Measurements from ENCODE around the gene CEACAM4. TPM values are rescaled to one million over a fixed set of nuclear protein-coding genes. Genes with fewer than 3 reads are reported as not detected.
A peak's percentile ranks its signal among the peaks of the same experiment; 100 is the strongest.

The CEACAM4 gene
- total RNA-seq, 1 donor from 2014 or later, result not detected

DNA sequence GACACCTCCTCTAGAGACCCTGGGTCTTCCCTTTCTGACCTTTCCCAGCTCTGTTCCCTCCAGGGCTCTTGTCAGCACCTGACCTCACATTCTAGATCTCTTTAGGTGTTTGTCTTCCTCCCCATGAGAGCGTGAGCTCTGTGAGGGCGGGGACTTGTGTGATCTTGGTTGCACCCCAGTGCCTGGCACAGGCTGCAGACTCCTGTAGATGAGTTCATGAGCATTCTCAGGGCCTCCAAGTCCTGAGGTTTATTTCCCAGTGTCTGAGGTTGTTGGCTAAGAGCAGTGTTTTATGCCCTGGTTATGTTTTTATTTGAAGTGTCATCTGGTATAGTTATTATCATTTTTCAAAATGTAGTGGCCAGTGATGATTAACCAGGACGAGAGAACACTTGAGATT lies 596 bp downstream of the CEACAM4 start:
- H3K27me3 Mint-ChIP-seq, result peaks cover 11% of the 10 kb centered on the region
- H3K9me3 Mint-ChIP-seq, result peaks cover 5% of the 10 kb centered on the region
- no peak overlapping the region for H3K4me3 Mint-ChIP-seq
- intact Hi-C loops (cut with micrococcal nuclease), result no loop called here
- H3K36me3 Mint-ChIP-seq (ENCODE audit: low read depth), result peaks cover 2% of the 10 kb centered on the region
- no peak for DNase-seq
- no peaks in the 10 kb centered on the region for H3K4me1 Mint-ChIP-seq
- no peak overlapping the region for H3K27ac Mint-ChIP-seq

DNA sequence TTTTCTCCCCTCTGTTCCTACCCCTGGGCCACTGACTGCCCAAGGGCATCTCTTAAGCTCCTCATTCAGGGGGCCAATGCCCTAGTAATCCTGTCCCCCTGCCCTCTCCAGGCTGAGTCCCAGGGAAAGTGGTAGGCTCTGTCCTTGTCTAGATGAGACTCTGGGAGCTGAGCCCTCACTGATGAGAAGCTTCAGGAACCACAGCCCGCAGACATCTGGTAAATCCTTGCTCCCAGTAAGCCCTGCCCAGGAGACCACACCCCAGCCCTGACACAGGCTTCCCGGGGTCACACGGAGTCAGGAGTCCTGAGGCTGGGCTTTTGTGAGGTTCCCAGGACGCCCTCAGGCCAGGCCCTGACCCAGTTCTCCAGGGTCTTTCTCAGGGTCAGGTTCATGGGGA lies 1.9 kb downstream of the CEACAM4 start:
- no peaks in the 10 kb centered on the region for H3K36me3 Mint-ChIP-seq (ENCODE audit: low read depth)
- no peak overlapping the region for H3K4me3 Mint-ChIP-seq
- H3K9me3 Mint-ChIP-seq, result peaks cover under 1% of the 10 kb centered on the region
- no peak for DNase-seq
- no peak overlapping the region for H3K27ac Mint-ChIP-seq
- peaks cover 11% of the 10 kb centered on the region for H3K27me3 Mint-ChIP-seq
- H3K4me1 Mint-ChIP-seq, result no peaks in the 10 kb centered on the region
- intact Hi-C loops (cut with micrococcal nuclease), result no loop called here

DNA sequence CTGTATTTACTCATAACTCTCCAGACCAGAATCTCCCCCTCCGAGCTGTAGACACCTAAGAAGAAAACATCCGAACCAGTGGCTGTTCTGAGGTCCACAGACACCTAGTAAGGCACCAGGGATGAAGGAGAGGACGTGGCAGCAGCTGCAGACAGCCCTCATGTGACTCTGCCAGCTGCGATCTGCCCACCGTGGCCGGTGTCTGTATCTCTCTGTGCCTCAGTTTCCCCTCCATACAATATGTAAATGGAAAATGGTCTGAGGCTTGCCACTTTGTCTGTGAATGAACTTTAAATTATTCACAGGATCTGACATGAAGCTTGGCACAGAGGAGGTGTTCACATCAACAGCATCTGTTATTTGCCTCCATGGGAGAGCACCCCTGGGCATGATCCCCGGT lies 2.4 kb downstream of the CEACAM4 start:
- H3K9me3 Mint-ChIP-seq, result no peaks in the 10 kb centered on the region
- peaks cover 11% of the 10 kb centered on the region for H3K27me3 Mint-ChIP-seq
- intact Hi-C loops (cut with micrococcal nuclease), result no loop called here
- H3K36me3 Mint-ChIP-seq (ENCODE audit: low read depth), result no peaks in the 10 kb centered on the region
- no peak for DNase-seq
- no peaks in the 10 kb centered on the region for H3K4me1 Mint-ChIP-seq
- H3K4me3 Mint-ChIP-seq, result no peak overlapping the region
- H3K27ac Mint-ChIP-seq, result no peak overlapping the region

DNA sequence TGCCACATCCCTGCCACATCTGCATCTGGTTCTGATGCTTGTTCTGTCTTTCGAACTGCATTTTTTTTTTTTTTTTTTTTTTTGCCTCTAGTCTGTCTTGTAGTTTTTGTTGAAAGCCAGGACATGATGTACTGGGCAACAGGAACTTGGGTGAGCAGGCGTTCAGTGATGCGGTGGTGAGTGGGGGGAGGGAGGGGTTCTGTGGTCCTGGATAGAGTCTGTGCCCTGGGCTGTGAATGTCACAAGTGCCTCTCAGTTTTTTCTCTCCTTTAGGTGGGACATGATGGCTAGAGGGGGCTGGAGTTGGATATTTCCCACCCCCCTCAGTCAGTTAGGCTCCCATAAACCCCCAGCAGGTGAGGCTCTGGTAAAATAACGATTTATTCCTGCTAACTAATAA lies 3.5 kb downstream of the CEACAM4 start:
- H3K9me3 Mint-ChIP-seq, result no peaks in the 10 kb centered on the region
- no peaks in the 10 kb centered on the region for H3K36me3 Mint-ChIP-seq (ENCODE audit: low read depth)
- H3K27ac Mint-ChIP-seq, result no peak overlapping the region
- DNase-seq, result no peak
- intact Hi-C loops (cut with micrococcal nuclease), result no loop called here
- H3K4me1 Mint-ChIP-seq, result no peaks in the 10 kb centered on the region
- H3K27me3 Mint-ChIP-seq, result peaks cover 7% of the 10 kb centered on the region
- no peak overlapping the region for H3K4me3 Mint-ChIP-seq

DNA sequence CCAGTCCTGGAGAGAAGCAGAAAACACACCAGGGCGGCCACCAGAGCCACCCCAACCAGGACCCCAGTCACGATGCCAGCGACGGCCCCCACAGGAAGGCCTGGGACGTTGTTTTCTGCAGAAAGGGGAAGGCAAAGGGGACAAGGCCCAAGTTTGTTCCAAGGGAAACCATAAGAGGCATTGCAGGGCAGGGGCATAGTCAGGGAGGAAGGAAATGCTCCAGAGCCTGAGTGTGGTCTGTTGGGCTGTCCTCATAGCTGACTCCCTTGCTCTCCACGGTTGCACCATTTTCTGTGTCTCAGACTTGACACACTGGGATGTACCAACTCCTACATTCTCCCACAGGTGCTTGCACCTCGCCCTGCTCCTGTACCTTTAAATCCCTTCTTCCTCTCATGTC lies 5.2 kb downstream of the CEACAM4 start:
- H3K9me3 Mint-ChIP-seq, result no peaks in the 10 kb centered on the region
- H3K4me1 Mint-ChIP-seq, result no peaks in the 10 kb centered on the region
- peaks cover 5% of the 10 kb centered on the region for H3K27me3 Mint-ChIP-seq
- H3K4me3 Mint-ChIP-seq, result no peak overlapping the region
- no peak overlapping the region for H3K27ac Mint-ChIP-seq
- intact Hi-C loops (cut with micrococcal nuclease), result no loop called here
- DNase-seq, result no peak
- H3K36me3 Mint-ChIP-seq (ENCODE audit: low read depth), result no peaks in the 10 kb centered on the region

DNA sequence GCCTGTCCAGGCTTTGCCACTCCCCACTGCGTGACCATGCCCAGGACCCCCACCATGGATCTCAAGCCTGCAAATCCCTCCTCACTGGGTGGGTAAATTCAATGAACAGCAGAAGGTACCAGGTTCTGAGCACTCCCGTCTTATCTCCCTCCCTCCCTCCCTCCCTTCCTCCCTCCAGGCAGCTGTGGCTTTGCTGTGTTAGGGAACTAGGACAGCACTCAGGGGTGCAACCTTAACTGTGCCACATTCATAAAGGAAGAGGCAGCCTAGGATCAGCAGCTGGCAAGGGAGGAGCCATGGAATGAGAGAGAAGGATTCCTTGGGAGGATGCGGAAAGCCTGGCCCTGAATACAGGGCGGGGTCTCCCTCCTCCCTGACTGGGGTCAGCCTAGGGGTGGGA lies 5.6 kb downstream of the CEACAM4 start:
- Mint-ChIP-seq H3K27ac (no peak overlapping the region), H3K4me1 (no peaks in the 10 kb centered on the region), H3K4me3 (no peak overlapping the region), H3K27me3 (peaks cover 3% of the 10 kb centered on the region), H3K36me3 (ENCODE audit: low read depth) (no peaks in the 10 kb centered on the region), H3K9me3 (no peaks in the 10 kb centered on the region)
- intact Hi-C loops (cut with micrococcal nuclease), result no loop called here
- DNase-seq, result no peak

DNA sequence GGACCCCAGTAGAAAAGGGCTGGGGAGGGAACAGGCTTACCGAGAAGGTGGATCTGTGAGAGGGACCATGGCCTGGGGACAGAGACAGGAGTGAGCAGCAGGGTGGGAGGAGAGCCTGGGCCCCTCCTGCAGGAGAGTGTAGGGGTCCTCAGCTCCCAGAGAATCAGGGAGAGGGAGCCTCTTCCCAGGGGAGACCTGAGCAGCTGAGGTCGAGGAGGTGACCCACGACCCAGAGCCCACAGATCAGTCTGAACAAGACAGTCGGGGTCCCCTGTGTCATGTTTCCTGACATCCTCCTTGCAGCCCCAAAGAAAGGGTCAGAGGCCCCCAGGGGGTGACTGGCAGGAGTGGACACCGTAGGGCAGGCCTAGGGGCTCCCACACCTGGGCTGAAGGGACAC lies 6.7 kb downstream of the CEACAM4 start:
- intact Hi-C loops (cut with micrococcal nuclease), result no loop called here

DNA sequence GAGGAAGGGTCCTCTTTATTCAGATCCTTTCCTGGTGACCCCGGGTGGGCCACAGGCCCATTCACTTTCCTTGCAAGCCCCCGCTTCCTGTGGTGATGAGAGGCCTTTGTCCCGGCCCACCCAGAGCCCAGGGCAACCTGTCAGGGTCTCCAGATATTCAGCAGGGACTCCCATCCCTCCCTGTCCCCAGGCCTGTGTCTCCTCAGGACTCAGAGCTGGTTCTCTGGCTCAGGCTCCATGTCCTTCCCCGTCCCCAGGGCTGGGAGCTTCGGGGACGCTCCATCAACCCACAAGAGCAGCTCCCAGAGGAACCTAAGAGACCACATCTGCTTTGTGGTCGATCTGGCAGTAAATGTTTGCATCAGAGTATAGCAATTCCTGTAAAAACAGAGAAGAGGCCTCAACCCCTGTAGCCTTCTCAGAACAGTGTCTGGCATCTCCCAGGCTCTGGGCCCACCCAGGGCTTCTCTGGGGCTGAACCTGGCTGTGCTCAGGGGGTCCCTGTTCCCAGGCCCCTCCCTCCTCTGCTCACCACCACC lies 7.8 kb downstream of the CEACAM4 start:
- DNase-seq, result no peak
- Mint-ChIP-seq H3K36me3 (ENCODE audit: low read depth) (no peaks in the 10 kb centered on the region), H3K27me3 (peaks cover 3% of the 10 kb centered on the region), H3K9me3 (no peaks in the 10 kb centered on the region), H3K4me1 (no peaks in the 10 kb centered on the region), H3K27ac (no peak overlapping the region), H3K4me3 (no peak overlapping the region)
- intact Hi-C loops (cut with micrococcal nuclease), result no loop called here

More for the DNA sequence above, 6.7 kb downstream of the CEACAM4 start:
- H3K27me3 Mint-ChIP-seq, result peaks cover 3% of the 10 kb centered on the region
- DNase-seq, result no peak
- H3K4me1 Mint-ChIP-seq, result no peaks in the 10 kb centered on the region
- no peak overlapping the region for H3K4me3 Mint-ChIP-seq
- H3K36me3 Mint-ChIP-seq (ENCODE audit: low read depth), result no peaks in the 10 kb centered on the region
- H3K27ac Mint-ChIP-seq, result no peak overlapping the region
- no peaks in the 10 kb centered on the region for H3K9me3 Mint-ChIP-seq

DNA sequence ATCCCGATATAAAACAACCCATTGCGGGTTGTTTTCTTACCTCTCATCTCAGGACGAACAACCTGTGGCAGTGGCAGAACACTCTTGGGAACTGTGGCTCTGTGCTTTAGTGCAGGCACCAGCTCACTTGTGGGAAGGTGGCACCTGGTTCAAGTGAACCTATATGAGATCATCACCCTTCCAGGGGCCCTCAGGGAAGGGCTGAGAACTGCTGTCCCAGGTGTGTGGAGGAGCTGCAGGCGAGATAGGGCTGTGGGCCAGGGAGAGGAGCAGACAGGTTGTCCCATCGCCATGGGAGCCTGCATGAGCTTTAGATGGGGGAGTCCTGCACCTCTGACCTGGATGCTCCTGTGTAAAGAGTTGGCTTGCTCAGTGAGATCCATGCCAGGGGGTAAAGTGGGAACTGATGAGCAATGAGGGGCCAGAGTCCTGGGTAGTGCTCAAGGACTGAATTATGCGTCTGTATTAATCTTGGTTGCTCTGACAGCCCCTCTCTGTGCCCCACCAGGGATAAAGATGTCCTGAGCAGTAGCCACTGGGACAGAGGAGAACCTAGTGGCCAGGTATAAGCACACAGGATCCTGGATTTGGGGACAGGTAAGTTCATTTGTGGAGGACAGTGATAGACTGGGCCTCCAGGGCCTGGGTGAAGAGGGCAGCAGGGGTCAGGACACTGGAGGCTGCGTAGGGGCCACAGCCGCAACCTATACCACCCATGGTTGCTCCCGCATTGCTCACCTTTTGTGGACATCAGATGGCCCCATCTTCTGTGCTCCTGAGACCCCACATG lies 8.7 kb downstream of the CEACAM4 start:
- H3K4me1 Mint-ChIP-seq, result no peaks in the 10 kb centered on the region
- H3K27me3 Mint-ChIP-seq, result peaks cover 6% of the 10 kb centered on the region
- no peak for DNase-seq
- no peak overlapping the region for H3K4me3 Mint-ChIP-seq
- H3K27ac Mint-ChIP-seq, result no peak overlapping the region
- no peaks in the 10 kb centered on the region for H3K9me3 Mint-ChIP-seq
- intact Hi-C loops (cut with micrococcal nuclease), result no loop called here
- H3K36me3 Mint-ChIP-seq (ENCODE audit: low read depth), result no peaks in the 10 kb centered on the region

DNA sequence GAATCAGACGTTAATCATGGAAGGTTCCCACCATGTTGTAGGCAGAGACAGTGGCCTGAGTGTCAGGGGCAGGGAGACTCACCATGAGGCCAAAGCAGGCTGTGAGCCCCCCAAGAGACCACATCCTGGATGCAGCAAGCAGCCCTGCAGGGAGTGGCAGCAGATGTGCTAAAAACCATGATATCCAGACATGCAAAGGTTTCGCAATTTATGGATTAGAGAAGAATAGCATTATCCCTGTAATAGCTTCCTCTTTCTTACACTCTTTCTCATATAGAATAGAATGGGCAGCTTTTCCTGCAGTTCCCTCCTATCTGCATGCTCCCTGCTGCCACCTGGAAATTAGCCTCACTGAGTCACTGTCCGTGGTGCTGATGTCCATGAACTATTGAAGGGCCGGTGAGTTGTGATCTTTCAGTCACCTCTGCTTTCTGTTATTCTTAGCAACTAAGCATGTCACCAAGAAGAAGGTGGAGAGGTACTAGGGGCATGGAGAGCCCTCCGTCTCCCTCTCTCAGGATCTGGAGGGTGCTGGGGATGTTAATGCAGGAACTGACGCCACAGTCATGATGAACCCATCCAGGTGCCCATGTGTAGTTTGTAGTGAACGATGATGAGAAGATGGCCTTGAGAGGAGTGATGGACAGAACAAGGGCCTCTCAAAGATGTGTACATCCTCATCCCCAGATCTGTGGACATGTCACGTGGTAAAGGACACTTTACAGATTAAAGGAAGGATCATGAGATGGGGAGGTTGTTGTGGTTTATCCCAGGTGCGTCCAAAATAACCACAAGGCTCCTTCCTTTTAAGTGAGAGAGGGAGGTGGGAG lies 9.9 kb downstream of the CEACAM4 start:
- Mint-ChIP-seq H3K4me3 (no peak overlapping the region), H3K9me3 (no peaks in the 10 kb centered on the region), H3K4me1 (no peaks in the 10 kb centered on the region), H3K27ac (no peak overlapping the region), H3K36me3 (ENCODE audit: low read depth) (no peaks in the 10 kb centered on the region), H3K27me3 (peaks cover 8% of the 10 kb centered on the region)
- intact Hi-C loops (cut with micrococcal nuclease), result no loop called here
- DNase-seq, result peak; percentile 65

DNA sequence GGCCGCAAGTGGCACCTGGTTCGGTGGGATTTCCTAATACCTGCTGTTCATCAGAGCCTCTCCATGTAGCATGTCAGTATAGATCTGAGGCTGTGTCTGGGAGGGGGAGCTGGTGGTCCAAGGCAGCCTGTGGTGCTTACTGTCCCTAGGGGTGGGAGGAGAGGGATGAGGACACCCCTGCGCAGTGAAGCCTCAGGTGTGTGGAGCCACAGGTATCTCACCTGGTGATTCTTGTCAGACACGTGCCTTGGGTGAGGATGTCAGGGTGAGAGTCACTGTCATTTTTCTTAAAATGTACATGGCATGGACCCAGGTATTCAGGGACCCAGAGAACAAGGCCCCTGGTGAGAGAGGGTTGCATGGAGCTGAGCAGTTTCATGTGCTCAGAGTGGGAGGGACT lies 11.7 kb downstream of the CEACAM4 start:
- H3K27me3 Mint-ChIP-seq, result peaks cover 18% of the 10 kb centered on the region
- H3K9me3 Mint-ChIP-seq, result no peaks in the 10 kb centered on the region
- intact Hi-C loops (cut with micrococcal nuclease), result no loop called here
- H3K4me1 Mint-ChIP-seq, result no peaks in the 10 kb centered on the region
- H3K36me3 Mint-ChIP-seq (ENCODE audit: low read depth), result no peaks in the 10 kb centered on the region
- DNase-seq, result no peak
- H3K4me3 Mint-ChIP-seq, result no peak overlapping the region
- H3K27ac Mint-ChIP-seq, result no peak overlapping the region

DNA sequence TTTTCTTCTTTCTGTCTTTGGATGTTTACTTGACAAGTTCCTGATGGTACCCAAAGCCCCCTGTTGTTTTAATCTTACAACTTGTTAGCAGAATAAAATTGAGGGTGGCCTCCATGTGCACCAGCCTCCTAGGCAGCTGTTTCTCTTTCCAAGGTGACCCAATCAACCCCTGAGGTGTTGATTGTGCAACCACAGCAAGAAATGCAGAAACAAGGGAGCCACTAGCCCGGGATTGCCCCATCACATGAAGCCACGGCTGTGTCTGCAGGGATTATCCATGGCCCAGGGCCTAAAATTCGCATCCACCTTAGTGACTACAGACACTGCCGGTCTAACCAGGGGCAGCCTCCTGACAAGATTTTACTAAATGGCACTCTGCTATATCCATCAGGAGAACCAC lies 14.4 kb downstream of the CEACAM4 start:
- no peak for DNase-seq
- Mint-ChIP-seq H3K4me1 (no peaks in the 10 kb centered on the region), H3K4me3 (no peak overlapping the region), H3K27ac (no peak overlapping the region), H3K36me3 (ENCODE audit: low read depth) (no peaks in the 10 kb centered on the region), H3K9me3 (no peaks in the 10 kb centered on the region), H3K27me3 (peaks cover 39% of the 10 kb centered on the region)
- intact Hi-C loops (cut with micrococcal nuclease), result no loop called here

DNA sequence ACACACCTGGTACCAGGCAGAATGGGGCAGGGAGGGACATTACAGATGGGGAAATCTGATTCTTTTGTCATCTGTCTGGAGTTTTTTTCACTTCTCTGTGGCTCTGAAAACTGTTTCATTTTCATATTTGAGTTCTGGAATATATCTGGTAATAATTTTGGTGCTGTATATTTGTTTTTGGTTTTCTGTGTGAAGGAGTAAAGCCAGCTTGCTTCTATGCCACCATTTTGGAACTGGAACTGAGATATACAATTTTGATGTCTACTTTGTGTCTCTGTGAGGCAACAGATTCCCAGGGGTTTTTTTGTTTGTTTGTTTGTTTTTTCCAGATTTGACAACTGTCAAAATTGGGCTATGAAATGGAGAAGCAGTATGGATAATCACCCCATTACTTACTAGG lies 16.1 kb downstream of the CEACAM4 start:
- no peaks in the 10 kb centered on the region for H3K9me3 Mint-ChIP-seq
- H3K4me1 Mint-ChIP-seq, result no peaks in the 10 kb centered on the region
- intact Hi-C loops (cut with micrococcal nuclease), result no loop called here
- no peak overlapping the region for H3K27ac Mint-ChIP-seq
- H3K4me3 Mint-ChIP-seq, result no peak overlapping the region
- H3K36me3 Mint-ChIP-seq (ENCODE audit: low read depth), result no peaks in the 10 kb centered on the region
- no peak for DNase-seq
- H3K27me3 Mint-ChIP-seq, result peaks cover 40% of the 10 kb centered on the region

DNA sequence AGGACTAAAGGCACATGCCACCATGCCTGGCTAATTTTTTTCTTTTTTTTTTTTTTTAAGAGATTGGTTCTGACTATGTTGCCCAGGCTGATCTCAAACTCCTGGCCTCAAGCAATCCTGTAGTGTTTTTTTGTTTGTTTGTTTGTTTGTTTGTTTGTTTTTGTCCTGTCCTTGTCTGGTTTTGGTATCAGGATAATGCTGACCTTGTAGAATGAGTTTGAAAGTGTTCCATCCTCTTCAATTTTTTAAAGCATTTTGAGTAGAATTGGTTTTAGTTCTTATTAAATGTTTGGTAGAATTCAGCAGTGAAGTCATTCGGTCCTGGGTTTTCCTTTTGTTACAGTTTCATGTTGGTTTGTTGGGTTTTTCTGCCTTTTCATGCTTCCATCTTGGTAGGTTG lies 19.2 kb downstream of the CEACAM4 start:
- intact Hi-C loops (cut with micrococcal nuclease), result no loop called here
- Mint-ChIP-seq H3K4me1 (no peaks in the 10 kb centered on the region), H3K4me3 (no peak overlapping the region), H3K36me3 (ENCODE audit: low read depth) (no peaks in the 10 kb centered on the region), H3K27ac (no peak overlapping the region), H3K27me3 (peaks cover 40% of the 10 kb centered on the region), H3K9me3 (no peaks in the 10 kb centered on the region)
- no peak for DNase-seq

All from activated CD4-positive, alpha-beta T cell treated with anti-CD3 and anti-CD28 coated beads, Interleukin-2, amount 10 ng/mL, durations not matched to agents 24 days and 14 days (primary cell).